HG03565 (cell line): ENCODE results near the gene USP22.

Source experiments
- ATAC-seq: cut with Tn5 transposase; IDR thresholded peaks from one replicate; pipeline ENCODE4 v1.9.1; 2021; ENCODE audit warnings: mild to moderate bottlenecking, moderate library complexity; ENCODE audit not compliant: unreplicated experiment

The USP22 gene

DNA sequence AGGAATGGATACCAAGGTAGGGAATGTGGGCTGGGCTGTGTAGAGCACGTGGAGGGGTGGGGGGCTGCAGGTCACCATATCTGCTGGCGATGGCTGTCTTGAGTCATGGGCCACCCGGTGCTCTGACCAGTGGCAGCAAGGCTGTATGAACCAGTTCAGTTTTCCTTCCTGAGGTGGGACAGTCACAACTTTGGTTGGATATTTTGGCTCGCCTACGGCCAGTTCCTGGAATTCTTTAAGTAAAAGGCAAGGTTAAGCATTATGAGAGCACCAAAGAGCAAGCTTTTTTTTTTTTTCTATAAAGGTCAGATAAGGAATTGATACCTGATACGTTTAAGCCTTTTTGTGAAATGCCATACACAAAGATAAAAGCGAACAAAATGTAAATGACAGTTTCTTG, 81.9 kb downstream of the USP22 start:
- ATAC-seq = no peak

DNA sequence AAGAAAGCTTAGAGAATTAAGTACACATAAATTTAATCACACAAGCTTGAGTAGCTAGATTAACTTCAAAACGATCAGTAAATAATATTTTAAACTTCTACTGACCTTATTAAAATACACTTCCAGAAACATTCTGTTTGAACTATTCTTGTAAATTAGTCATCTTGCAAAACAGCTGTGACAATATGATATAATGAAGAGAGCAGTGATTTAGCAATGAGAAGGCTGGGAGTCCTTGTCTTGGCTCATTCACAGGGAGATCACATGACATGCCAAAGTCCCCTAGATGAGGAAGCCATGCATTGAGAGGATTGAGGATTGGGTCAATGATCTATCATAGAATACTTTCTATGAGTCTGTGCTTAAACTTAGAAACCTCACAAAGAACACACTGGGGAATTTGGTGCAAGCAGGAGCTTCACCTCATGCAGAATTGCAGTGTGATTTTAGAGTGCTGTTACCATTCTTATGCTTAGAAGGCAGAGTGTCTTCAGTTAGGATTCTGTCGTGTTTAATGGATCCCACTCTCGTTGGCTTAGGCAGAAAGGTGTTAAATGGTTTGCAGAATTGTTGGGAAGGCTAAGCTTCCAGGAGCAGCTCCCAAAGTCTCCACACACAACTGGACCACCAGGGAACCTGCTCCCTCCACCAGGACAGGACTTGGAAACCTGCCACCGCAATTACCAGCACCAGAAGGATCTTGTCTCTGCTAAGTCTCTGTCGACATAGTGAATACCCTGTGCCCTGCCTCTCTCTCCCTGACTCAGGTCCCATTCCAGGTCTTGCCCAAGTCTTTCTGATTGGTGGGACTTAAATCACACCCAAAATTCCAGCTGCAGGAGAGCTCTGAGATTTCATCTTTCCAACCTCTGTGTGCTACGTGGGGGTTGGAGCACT, 87.1 kb downstream of the USP22 start:
- ATAC-seq = no peak

GRCh38 chr17:20954794-20955193, 88.0 kb downstream of the USP22 start:
- ATAC-seq = no peak

DNA sequence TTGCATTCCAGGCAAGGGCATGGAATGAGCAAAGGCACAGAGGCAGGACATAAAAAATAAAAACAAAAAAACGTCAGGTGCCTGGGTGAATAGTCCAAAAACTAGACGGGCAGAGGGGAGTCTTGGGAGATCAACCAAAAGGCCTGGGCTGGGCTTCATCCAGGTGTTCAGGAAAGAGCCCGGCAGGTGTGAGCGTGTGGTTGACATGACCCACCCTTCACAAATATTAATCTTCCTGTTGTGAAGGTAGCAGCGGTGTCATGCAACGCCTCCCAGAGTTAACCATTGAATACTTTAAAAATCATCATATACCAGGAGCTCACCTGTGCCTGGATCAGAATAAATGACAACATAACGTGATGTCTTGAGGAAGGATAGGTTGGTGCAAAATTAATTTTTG, 90.6 kb downstream of the USP22 start:
- no peak for ATAC-seq
